Measurements from ENCODE around the gene KCNK3.

Gene KCNK3

DNA sequence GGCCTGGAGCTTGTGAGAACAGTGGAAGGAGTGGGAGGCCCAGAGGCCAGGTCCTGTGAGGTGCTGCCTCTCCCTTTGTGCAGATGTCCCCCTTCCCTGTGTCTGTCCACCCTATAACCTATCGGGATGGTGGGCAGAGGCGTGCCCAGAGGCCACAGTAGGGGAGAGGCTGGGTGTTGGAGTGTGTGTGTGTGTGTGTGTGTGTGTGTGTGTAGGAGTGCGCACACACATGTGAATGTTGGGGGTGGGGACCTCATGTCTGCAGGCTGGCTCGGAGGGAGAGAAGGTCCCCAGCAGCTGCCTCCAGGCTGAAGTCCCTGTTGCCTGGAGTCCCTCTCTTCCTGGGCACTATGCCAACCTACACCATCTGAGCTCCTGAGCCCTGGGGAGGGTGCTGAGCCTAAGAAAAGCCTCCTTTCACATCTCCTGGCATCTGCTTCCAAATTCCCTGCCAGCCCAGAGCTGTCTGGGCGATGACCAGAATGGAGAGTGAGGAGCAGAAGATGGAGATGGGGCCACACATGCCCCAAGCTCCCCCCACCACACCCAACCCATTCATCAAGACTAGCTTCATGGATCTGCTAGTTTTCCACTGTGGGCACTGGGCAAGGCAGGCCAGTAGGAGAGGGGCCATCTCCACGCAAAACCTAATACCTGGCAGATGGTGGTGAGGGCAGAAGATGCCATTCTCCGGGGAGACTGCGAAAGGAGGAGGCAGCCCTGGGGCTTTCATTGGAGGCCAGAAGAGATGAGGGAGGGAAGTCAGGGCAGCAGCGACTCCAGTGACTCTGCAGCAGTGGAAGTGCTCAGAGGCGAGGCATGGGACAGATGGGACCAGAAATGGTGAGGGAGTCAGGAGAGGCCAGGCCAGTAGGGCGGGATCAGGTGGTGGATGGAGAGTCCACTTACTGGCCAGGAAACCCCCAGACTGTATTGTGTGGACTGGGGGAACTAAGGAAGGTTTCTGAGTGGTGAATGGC, 20.3 kb downstream of the KCNK3 start:
- in situ Hi-C loops (cut with HindIII; ENCODE audit: low pct_unique_long_range_greater_than_20kb, low sequenced_read_pairs) = no loop called here
- no peak for DNase-seq (ENCODE audit: low read depth in 1 of 2, low spot score in 1 of 2)
- TF ChIP-seq JUND (IDR thresholded peaks at IDR 0.05; ENCODE audit: low read depth) = no peak

DNA sequence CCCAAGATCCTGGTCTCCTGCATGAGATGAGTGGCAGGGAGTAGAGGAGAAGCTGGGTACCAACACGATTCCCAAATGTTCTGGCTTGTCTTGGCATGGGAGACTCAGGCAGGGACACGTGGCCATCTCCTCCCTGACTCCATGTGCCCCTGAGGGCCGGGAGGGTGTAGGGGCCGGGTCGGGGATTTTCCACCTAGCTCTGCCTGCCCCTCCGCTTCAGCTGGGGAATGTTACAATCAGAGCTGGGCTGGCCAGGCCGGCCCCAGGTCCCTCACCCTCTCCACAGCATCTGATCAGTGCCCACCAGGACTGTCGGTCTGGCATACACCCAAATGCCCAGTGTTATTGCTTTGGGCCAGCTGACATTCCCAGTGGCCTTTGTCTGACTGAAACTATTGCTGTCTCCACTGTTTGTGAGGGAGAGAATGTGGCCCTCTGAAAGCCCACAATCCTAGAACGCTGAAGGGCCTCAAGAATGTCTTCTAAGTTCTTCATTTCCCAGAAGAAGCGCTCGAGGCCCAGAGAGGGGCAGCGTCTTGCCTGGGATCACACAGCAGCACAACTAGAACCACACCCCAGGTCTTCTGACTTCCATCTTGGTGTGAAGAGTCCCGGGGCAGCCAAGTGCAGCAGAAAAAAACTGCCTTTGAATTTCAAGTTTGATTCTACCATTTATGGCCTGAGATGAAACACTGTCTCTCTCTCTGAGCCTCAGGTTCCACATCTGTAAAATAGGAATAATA, 23.2 kb downstream of the KCNK3 start:
- TF ChIP-seq JUND (IDR thresholded peaks at IDR 0.05; ENCODE audit: low read depth) = no peak
- no peak for DNase-seq (ENCODE audit: low read depth in 1 of 2, low spot score in 1 of 2)
- in situ Hi-C loops (cut with HindIII; ENCODE audit: low pct_unique_long_range_greater_than_20kb, low sequenced_read_pairs) = no loop called here

DNA sequence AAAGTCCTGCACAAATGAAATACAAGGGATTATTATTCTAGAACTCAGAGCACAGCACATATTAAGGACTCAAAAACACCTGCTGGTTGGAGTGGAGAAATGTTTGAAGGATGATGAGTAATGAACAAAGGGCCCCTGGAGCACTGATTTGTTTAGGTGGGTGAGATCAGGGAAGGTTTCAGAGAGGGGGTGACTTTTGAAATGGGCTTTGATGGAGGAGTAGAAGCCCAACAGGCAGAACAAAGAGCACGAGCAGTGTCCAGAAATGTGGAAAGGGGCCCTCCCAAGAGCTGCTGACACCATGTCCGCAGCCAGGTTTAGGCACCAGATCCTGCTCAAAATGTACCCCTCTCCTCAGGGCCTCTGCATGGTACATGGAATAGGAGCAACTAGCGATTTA, 23.8 kb downstream of the KCNK3 start:
- no peak for DNase-seq (ENCODE audit: low read depth in 1 of 2, low spot score in 1 of 2)
- no peak for TF ChIP-seq JUND (IDR thresholded peaks at IDR 0.05; ENCODE audit: low read depth)
- in situ Hi-C loops (cut with HindIII; ENCODE audit: low pct_unique_long_range_greater_than_20kb, low sequenced_read_pairs) = no loop called here

DNA sequence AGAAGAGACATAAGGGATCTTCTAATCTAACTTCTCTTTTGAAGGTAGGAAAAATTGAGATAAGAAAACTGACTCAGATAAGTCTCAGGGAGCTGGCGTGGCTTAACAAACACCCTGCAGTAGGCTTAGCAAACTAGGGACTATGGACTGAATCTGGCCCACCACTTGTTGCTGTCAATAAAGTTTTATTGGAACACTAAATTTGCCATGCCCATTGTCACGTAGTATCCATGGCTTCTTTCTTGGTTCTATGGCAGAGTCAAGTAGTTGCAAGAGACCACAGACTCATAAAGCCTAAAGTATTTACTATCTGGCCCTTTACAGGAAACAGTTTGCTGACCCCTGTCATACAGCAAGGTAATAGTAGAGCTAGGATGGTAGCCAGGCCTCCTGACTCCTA, 24.2 kb downstream of the KCNK3 start:
- in situ Hi-C loops (cut with HindIII; ENCODE audit: low pct_unique_long_range_greater_than_20kb, low sequenced_read_pairs) = no loop called here
- TF ChIP-seq JUND (IDR thresholded peaks at IDR 0.05; ENCODE audit: low read depth) = no peak
- no peak for DNase-seq (ENCODE audit: low read depth in 1 of 2, low spot score in 1 of 2)

DNA sequence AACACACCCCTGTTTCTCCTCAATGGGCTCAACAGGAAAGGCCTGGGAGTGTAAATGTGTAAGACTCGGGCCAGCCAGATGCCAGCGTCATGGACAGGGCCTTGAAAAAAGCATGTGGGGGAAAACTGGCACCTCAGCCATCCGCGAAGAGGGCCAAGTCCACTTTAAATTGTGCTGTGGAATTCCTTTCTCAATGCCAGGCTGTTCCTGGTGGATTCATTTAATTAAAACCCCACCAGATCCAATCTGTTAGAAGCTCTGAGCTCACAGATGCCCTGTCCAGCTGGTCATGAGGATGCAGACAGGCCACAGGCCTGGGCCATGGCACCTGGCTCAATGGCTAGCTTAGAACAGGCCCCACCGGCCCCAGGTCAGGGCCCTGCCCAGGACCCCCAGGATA, 24.8 kb downstream of the KCNK3 start:
- no peak for TF ChIP-seq JUND (IDR thresholded peaks at IDR 0.05; ENCODE audit: low read depth)
- in situ Hi-C loops (cut with HindIII; ENCODE audit: low pct_unique_long_range_greater_than_20kb, low sequenced_read_pairs) = no loop called here
- DNase-seq (ENCODE audit: low read depth in 1 of 2, low spot score in 1 of 2) = no peak

DNA sequence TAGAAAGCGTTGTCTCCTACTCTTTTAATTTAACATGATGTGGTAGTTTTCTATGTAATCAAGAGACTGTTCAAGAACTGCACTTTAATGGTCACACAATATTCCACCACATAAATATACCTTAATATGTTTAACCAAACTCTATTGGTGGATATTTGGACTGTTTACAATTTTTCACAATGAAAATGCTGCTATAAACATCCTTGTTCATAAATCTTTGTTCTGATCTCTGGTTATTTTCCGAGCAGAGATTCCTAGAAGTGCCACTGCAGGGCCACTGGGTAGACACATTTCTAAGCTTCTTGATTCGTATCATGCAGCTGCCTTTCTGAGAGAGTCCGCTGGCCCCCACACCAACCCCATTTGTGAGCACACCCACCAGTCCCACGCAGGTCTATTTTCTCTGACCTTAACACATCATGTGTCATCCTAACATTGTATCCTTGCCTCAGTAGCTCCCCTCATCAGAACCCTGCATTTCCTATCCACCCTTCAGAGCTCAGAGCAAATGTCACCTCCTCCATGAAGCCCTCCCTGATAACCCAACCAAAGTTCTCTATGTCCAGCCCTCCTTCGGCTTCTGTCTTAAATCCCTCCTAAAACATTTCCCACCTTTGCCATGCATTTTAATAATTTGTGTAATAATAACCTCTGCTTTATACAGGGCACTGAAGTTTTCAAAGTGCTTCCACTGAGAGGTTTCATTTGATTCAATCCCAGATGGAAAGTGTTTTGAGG, 26.6 kb downstream of the KCNK3 start:
- DNase-seq (ENCODE audit: low read depth in 1 of 2, low spot score in 1 of 2) = no peak
- no peak for TF ChIP-seq JUND (IDR thresholded peaks at IDR 0.05; ENCODE audit: low read depth)
- in situ Hi-C loops (cut with HindIII; ENCODE audit: low pct_unique_long_range_greater_than_20kb, low sequenced_read_pairs) = no loop called here

DNA sequence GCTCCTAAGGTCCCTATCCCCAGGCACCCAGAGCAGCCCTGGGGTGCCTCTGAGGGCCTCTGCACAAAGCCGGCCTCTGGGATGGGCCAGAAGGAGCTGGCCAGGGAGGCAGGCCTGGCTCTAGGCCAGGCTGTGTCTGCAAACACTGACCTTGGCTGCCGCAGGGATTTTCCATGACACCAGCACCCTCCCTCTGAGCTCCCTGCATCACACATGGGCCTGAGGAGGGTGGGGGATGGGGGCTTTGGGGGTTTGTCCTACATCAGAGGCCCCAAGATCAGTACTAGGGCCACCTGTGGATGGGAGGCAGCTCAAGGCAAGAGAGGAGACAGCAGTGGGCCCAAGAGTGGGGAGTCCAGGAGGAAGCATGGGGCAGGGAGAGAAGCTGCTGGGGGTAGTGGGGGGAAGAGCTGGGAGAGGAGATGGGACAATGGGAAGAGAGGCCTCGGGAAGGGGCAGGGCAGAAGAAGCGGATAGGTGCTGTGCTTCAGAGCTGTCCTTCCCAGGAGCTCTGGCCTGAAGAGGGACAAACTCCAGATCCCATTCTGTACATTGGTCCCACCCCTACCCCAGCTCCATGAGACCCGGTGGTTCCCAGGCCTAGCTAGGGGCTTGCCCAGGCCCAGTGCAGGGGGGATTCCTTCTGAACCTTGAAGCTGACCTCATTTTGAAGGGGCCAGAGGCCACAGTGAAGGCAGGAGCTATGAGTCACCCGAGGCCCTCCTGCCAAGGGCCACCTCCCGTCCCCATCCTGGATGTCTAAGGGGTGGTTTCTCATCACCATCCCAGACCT, 28.0 kb downstream of the KCNK3 start:
- DNase-seq (ENCODE audit: low read depth in 1 of 2, low spot score in 1 of 2) = peak; percentile 26 to 49
- in situ Hi-C loops (cut with HindIII; ENCODE audit: low pct_unique_long_range_greater_than_20kb, low sequenced_read_pairs) = no loop called here

DNA sequence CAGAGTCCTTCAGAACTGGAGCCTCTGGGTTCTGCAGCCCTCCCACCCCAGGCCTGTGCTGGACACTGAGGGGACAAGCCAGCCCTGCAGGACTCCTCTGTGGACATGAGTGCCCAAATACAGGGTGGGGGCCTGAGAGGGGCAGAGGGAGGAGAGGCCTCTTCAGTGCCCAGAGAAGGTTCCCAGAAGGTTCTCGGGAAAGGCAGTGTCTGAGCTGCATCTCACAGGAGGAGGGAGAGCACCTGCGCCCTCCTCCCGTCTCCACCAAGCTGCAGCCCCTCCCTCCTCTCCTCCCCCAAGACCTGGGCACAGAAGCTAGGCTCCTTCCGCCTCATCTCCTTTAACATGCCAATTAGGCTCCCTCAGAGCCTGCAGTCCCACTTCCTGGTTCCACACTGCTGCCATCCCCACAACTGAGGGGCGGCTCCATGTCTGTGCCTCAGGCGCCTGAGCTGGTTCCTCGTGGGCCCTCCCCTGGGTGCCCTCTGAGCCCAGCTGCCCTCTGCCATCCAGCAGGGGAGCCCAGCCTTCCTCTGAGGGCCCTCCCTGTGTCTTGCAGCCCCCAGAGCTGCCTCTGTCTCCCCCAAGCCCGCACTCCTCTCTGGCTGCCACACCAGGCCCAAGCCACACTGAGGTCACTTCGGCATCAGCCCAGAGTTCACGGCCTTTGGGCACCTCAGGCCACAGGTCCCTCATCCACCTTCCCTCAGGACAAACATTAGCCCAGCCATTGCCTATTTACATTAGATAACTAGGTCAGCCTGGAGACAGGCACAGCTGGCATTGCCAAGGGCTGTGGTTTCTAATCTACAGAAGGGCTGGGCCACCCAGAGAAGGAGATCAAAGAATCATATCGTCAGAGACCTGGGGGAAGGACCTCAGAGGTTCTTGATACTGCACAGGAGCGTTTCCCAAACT, 28.9 kb downstream of the KCNK3 start:
- no peak for TF ChIP-seq JUND (IDR thresholded peaks at IDR 0.05; ENCODE audit: low read depth)
- no peak for DNase-seq (ENCODE audit: low read depth in 1 of 2, low spot score in 1 of 2)
- in situ Hi-C loops (cut with HindIII; ENCODE audit: low pct_unique_long_range_greater_than_20kb, low sequenced_read_pairs) = no loop called here

More for the DNA sequence above, 28.0 kb downstream of the KCNK3 start:
- no peak for TF ChIP-seq JUND (IDR thresholded peaks at IDR 0.05; ENCODE audit: low read depth)

DNA sequence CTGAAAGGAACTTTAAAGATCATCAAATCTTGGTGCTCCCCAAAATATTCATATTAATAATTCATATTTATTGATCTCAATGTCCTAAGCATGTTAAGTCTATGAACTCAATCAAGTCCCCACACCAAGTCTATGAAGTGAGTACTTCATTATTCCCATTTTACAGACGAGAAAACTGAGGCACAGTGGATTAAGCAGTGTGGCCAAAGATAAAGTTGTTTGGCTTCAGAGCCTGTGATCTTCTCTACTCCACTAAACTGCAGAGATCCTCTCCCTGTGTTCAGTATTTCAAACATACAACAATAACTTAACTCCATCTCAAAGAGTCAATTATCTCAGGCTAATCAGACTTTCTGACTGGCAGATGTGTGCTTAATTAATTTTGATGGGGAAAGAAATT, 29.8 kb downstream of the KCNK3 start:
- in situ Hi-C loops (cut with HindIII; ENCODE audit: low pct_unique_long_range_greater_than_20kb, low sequenced_read_pairs) = no loop called here
- TF ChIP-seq JUND (IDR thresholded peaks at IDR 0.05; ENCODE audit: low read depth) = no peak
- no peak for DNase-seq (ENCODE audit: low read depth in 1 of 2, low spot score in 1 of 2)

DNA sequence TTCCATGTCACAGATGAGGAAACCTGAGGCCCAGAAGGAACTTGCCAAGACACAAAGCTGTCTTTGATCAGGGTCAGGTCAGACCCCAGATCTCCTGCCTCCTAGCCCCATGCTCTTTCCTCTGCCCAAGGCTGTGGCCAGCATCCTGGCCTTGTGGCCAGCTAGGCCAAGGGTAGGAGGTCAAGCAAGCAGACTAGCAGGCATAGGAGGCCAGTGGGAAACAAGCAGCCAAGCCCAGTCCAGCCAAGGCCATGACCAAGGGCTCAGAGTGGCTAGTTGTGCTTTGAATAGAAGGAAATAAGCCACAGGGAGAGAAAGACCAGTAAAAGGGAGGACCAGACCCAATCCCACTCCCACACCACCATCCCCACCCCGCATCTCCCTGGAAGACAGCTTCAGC, 30.4 kb downstream of the KCNK3 start:
- in situ Hi-C loops (cut with HindIII; ENCODE audit: low pct_unique_long_range_greater_than_20kb, low sequenced_read_pairs) = no loop called here
- no peak for TF ChIP-seq JUND (IDR thresholded peaks at IDR 0.05; ENCODE audit: low read depth)
- no peak for DNase-seq (ENCODE audit: low read depth in 1 of 2, low spot score in 1 of 2)

DNA sequence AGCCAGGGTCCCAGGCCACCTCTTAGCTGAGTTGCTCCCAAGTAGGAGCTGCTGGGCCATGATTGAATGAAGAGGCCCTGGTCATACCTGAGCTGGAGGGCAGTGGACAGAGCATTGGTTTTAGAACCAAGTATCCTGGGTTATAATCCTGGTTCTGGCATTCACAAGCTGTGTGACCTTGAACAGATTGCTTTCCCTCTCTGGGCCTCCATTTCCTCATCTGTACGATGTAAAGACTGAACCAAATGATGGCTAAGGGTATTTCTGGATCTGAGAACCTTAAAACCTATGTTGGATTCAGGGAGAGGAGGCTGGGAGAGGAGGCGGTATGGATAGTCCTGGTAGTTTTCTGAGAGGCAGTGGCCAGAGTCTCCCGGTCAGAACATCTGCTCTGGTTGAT, 31.0 kb downstream of the KCNK3 start:
- DNase-seq (ENCODE audit: low read depth in 1 of 2, low spot score in 1 of 2) = no peak
- TF ChIP-seq JUND (IDR thresholded peaks at IDR 0.05; ENCODE audit: low read depth) = no peak
- in situ Hi-C loops (cut with HindIII; ENCODE audit: low pct_unique_long_range_greater_than_20kb, low sequenced_read_pairs) = no loop called here
